Stimulated activated CD8-positive, alpha-beta memory T cell treated with anti-CD3 and anti-CD28 coated beads, Interleukin-7, amount 100 ng/mL, for 1 hour (primary cell): ENCODE measurements around the gene THAP8.

Experiments
- DNase-seq, 2 donors: peaks; one replicate each; pipeline ENCODE4 v3.0.0-alpha.2; 2020; ENCODE audit warnings: low read depth in 2 of 2

Gene THAP8

DNA sequence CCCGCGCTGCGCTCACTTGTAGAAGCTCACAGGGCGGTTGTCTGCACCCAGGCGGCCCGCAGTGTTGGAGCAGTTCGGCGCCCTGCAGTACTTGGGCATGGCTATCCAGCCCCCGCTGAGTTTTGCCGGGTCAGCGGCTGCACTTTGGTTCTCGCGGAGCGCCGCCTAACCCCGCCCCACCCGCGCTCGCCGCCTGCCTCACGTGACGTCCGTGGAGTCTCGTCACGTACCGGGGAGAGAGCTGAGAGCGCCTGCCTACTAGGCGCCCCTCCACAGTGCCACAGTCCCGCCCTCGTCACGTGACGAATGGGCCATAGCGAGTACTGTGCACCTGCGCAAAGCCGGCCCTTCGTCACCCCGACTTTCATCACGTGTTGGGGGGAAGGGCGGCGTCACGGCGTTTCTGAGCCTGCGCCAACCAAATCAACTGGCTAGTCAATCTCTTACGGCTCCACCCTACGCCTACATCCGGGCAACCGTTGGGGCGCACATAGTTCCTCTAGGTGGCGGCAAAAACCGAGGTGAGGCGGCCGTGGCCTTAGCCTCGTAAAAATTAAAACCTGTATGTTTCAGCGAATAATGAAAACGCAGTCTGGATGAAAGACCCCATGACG is at the start of gene THAP8:
Gene THAP8, minus strand, starts transcription at position 167 of the 614 bp plus-strand sequence. Its CDS starts 68 bp downstream, at position 99.
- DNase-seq = peak; percentile 99

DNA sequence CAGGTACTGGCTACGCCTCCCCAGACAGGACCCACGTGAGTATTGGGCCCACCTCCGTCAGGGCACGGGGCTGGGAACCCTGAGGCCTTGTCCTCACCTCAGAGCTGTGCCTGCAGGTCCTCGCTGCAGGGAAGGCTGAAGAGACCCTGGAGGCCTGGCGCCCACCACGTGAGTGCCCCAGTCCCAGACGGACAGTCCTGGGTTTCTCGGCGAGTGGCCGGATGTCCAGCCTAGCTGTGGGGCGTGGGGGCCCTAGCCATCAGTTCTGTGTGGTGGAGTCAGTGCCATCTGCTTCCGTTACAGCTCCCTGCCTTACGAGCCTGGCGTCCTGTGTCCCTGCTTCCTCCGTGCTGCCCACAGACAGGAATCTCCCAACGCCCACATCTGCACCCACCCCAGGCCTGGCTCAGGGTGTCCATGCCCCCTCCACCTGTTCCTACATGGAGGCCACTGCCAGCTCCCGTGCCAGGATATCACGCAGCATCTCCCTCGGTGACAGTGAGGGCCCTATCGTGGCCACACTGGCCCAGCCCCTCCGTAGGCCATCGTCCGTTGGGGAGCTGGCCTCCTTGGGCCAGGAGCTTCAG is 49.0 kb upstream of the THAP8 start:
- no peak for DNase-seq

DNA sequence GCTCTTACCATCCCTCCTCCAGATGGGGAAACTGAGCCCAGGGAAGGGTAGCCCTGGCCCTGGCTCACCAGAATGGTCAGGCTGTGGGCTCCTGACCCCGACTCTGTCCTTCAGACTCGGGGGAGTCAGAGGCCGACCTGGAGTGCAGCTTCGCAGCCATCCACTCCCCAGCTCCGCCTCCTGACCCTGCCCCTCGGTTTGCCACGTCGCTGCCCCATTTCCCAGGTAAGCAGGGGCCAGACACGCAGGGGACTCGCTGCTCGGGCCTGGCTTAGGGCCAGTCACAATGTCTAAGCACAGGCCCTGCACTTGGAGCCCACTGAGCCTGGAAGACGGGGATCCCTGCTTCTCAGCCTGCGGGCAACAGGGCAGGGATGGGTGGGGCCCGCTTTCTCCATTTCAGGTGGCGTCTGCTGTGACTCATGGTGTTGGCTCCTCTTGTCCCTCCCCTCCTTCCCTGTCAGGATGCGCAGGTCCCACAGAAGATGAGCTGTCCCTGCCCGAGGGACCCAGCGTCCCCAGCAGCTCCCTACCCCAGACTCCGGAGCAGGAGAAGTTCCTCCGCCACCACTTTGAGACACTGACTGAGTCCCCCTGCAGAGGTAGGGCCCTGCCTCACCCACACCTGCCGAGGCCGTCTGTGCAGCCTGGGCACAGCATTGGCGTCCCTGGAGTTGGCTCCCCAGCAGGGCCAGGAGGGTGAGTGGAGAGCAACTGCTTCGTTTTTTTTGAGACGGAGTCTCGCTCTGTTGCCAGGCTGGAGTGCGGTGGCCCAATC is 47.7 kb upstream of the THAP8 start:
- no peak for DNase-seq

DNA sequence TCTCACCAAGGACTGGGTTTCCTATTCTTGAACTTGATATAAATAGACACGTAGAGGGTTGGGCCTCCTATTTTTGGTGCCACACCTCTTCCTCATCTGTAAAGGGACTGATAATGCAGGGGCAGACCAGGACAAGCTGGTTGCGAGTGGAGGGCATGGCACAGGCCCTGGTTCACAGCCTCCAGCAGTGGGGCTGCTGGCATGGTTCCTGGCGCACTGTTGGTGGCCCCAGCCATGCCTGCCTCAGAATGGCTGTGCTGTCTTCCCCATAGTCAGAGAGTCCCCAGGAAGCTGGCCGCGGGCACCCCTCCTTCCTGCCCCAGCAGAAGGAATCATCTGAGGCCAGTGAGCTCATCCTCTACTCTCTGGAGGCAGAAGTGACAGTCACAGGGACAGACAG is 46.4 kb upstream of the THAP8 start:
- no peak for DNase-seq

- DNase-seq = no peak
Measured at GRCh38 chr19:36099166-36099785, 45.2 kb upstream of the THAP8 start.

- DNase-seq = no peak
Measured at GRCh38 chr19:36097036-36097435, 43.0 kb upstream of the THAP8 start.

- DNase-seq = no peak
Measured at GRCh38 chr19:36093687-36094086, 39.6 kb upstream of the THAP8 start.

- no peak for DNase-seq
Measured at GRCh38 chr19:36093146-36093662, 39.1 kb upstream of the THAP8 start.

- DNase-seq = no peak
Measured at GRCh38 chr19:36092566-36092965, 38.5 kb upstream of the THAP8 start.

DNA sequence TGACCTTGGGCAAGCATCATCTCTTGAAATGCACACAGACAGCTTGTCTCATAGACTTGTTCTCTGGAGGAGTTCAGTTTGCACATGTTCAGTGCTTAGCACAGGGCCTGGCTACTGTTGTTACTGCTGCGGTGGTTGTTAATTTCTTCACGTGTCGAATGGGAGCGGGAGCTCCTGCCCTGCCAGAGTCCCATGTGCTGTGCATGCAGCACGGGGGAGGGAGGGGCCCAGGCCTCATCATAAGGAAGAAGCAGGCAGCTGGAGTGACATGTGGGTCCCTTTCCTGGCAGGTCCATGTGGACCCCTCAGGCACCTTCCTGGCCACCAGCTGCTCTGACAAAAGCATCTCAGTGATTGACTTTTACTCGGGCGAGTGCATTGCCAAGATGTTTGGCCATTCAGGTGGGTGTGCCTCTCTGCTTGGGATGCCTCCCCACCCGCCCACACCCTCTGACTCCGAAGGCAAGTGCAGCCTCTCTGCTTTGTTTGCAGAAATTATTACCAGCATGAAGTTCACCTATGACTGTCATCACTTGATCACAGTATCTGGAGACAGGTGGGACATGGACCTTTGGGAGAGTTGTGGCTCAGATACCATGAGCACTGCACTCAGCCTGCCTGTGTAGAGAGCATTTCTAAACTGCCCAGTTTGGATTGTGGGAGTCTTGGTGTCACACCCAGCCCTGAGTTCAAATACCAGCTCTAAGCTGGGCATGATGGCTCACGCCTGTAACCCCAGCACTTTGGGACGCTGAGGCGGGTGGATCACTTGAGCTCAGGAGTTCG is 37.0 kb upstream of the THAP8 start:
- no peak for DNase-seq

- no peak for DNase-seq
Measured at GRCh38 chr19:36089847-36090246, 35.8 kb upstream of the THAP8 start.

DNA sequence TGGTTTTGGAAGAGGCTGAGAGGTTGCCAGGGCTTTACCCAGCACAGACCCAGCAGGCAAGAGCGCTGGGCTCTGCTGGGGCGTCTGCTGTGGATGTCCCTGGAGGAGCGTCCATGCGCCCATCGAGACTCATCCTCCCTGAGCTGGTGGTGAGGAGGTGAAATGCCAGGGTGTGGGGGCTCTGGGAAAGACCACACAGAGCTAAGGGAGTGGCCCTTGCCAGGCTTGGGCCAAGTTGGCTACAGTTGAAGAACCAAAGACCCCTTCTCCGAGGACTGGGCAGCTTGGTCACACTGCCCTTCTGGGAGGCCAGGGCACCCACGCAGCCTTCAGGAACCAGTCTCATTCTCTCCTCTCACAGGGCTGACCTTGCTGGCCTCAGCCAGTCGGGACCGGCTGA is 32.2 kb upstream of the THAP8 start:
- no peak for DNase-seq

- DNase-seq = no peak
Measured at GRCh38 chr19:36084231-36085009, 30.3 kb upstream of the THAP8 start.

GRCh38 chr19:36082916-36083315 is 28.8 kb upstream of the THAP8 start:
- no peak for DNase-seq

GRCh38 chr19:36081894-36082293 is 27.8 kb upstream of the THAP8 start:
- DNase-seq = no peak

DNA sequence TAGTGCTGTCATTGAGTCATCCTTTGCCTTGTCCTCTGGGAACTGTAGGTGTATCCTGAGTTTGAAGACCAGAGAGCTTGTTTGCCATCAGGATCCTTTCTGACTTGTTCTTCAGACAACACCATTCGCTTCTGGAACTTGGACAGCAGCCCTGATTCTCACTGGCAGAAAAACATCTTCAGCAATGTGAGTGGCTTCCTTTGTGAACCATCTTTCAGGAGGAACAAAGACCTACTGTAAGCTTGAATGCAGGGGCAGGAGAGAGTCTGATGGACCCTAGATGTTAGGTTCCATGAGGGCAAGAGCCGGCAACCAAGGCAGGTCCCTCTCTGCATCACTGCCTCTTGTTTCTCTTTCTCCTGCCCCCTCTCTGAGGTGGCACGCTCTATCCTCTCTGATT is 27.3 kb upstream of the THAP8 start:
- DNase-seq = no peak

DNA sequence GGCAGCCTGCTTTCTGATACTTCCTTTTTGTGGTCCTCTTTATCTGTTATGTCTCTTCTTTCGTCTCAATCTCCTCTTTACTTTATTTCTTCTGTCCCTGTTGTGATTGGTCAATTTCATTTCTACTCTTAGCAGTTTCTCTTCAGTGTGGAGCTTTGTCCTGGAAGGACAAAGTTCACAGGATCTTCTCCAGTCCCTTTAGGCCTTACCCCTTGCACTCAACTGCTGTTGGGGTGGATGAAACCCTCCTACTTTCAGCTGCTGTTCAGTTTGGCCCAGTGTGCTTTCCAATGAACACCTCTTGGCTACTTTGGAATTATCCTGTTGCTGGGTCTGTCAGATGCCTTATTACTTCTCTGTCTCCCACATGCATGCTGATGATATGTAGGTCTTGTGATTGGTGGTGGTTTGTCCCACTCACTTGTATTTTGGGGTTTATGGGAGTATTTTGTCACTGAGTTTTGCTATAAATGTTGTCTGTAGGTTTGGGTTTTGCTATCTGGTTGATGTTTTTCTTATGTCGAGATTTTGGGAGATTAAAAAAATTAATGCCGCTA is 25.4 kb upstream of the THAP8 start:
- no peak for DNase-seq

- DNase-seq = no peak
Measured at GRCh38 chr19:36073121-36073876, 19.2 kb upstream of the THAP8 start.

DNA sequence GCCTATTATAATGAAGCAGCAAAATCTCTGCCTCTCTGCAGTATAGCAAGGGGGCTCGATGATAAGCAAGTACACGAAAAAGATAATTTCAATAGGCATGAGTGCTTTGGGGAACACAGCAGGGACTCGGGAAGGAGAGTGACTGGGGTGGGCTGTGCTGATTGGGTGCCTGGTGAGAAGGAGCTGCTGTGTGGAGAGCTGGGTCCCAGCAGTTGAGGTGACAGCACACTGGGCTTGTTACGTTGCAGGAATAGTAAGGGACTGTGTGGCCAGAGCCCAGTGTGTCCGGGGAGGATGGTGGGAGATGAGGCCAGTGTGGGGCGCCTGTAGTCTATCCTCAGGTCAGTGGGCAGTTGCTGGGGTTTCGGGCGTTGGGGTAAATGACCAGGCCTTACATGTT is 18.0 kb upstream of the THAP8 start:
- no peak for DNase-seq
